ENCODE measurements around the gene APOB. TPM values are rescaled to one million over a fixed set of nuclear protein-coding genes. Genes with fewer than 3 reads are reported as not detected.

Gene APOB
- total RNA-seq, 1 donor = under 0.01 TPM

DNA sequence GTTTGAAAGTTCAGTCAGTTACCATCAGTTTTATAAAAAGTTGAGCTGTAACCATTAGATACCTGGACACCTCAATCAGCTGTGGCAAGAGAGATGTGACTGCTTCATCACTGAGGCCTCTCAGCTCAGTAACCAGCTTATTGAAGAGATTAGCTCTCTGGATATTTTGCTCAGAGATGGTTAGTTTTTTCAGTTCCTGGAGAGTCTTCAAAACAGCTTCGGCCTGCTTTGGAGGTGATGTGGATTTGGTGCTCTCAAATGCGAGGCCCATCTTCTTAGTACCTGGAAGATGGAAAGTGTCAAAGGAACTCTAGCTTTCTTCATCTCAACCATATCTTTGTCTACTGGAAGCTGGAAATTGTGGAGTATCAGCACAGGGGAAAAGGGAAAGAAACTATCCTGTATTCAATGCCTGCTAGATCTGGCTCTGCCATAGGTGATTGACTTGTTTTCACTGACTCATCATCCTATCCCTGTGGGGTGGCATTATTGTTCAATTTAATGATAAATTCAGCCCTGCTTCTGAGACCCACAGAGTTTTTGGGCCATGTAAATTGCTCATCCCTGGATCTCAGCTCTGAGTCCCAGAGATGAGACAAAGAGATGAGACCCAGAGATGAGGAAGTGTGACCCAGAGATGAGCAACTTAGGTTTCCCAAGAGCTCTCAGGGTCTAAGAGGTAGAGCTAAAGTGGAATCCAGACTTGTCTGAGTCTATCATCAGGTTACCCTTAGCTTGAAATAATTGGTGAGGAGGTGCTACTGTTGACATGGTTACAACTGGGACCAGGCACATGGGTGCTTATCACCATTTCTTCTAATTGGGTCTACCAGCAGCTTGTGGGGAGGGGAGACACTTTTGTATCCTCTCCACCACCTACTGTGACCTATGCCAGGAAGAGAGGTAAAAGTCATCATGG is 10.4 kb downstream of the APOB start:
- Histone ChIP-seq H3K27ac (ENCODE audit: low read depth, low read length) (no peak overlapping the region), H3K4me3 (ENCODE audit: insufficient read depth, low read length) (no peak overlapping the region), H3K36me3 (ENCODE audit: insufficient read depth, low read length) (no peaks in the 10 kb centered on the region), H3K4me2 (ENCODE audit: insufficient read depth, low read length) (no peak overlapping the region), H3K27me3 (ENCODE audit: insufficient read depth, low read length) (no peaks in the 10 kb centered on the region), H3K79me2 (ENCODE audit: insufficient read depth, low read length) (no peaks in the 10 kb centered on the region), H2AFZ (ENCODE audit: low read length) (no peak overlapping the region), H3K4me1 (ENCODE audit: insufficient read depth, low read length) (no peaks in the 10 kb centered on the region), H3K9me3 (ENCODE audit: low read depth, low read length) (no peaks in the 10 kb centered on the region), H4K20me1 (ENCODE audit: insufficient read depth, low read length) (no peaks in the 10 kb centered on the region)
- DNase-seq (ENCODE audit: insufficient read length, low spot score, missing footprints) = no peak
- TF ChIP-seq, protein P1, sequence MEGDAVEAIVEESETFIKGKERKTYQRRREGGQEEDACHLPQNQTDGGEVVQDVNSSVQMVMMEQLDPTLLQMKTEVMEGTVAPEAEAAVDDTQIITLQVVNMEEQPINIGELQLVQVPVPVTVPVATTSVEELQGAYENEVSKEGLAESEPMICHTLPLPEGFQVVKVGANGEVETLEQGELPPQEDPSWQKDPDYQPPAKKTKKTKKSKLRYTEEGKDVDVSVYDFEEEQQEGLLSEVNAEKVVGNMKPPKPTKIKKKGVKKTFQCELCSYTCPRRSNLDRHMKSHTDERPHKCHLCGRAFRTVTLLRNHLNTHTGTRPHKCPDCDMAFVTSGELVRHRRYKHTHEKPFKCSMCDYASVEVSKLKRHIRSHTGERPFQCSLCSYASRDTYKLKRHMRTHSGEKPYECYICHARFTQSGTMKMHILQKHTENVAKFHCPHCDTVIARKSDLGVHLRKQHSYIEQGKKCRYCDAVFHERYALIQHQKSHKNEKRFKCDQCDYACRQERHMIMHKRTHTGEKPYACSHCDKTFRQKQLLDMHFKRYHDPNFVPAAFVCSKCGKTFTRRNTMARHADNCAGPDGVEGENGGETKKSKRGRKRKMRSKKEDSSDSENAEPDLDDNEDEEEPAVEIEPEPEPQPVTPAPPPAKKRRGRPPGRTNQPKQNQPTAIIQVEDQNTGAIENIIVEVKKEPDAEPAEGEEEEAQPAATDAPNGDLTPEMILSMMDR (IDR thresholded peaks at IDR 0.05; ENCODE audit: extremely low read depth, low read depth, low read length) = no peak

DNA sequence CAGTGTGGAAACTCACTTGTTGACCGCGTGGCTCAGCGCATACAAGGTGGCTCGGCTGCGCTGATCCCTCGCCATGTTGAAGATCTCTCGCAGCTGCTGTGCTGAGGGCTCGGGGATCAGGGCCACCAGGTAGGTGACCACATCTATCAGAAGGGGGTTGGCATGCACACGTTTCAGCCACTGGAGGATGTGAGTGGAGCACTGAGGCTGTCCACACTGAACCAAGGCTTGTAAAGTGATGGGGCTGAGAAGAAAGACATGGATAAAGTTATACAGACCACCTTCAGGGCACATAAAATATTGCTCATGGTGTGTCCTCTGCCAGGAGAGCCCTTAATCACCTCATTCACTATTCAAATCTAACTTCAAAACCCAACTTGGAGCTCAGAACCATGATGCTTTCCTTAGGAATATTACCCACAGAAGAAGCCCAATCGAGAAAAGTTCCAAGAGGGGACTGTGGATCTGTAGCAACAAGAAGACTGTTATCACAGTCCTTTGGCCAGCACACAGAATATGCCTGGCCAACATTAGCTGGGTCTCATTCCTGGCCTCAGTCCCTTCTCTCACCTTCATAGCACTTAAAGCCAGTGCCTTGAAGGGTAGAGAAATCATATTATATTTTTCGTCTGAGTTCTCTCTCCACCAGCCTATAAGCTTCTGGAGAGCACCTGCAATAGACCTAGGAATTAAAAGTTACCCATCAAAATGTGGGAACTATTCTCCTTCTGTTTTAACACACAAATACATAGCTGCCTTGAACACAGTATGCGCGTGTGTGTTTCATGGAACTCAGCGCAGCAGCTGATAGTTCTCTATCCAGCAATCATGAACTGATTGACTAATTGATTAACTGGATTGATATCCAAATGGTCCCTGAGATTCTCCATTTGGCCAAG is 11.3 kb downstream of the APOB start:
- TF ChIP-seq, protein P1 (IDR thresholded peaks at IDR 0.05; ENCODE audit: extremely low read depth, low read depth, low read length) = no peak
- Histone ChIP-seq H3K4me1 (ENCODE audit: insufficient read depth, low read length) (no peaks in the 10 kb centered on the region), H3K4me2 (ENCODE audit: insufficient read depth, low read length) (no peak overlapping the region), H2AFZ (ENCODE audit: low read length) (no peak overlapping the region), H3K27ac (ENCODE audit: low read depth, low read length) (no peak overlapping the region), H3K36me3 (ENCODE audit: insufficient read depth, low read length) (no peaks in the 10 kb centered on the region), H3K9me3 (ENCODE audit: low read depth, low read length) (no peaks in the 10 kb centered on the region), H4K20me1 (ENCODE audit: insufficient read depth, low read length) (no peaks in the 10 kb centered on the region), H3K4me3 (ENCODE audit: insufficient read depth, low read length) (no peak overlapping the region), H3K79me2 (ENCODE audit: insufficient read depth, low read length) (no peaks in the 10 kb centered on the region), H3K27me3 (ENCODE audit: insufficient read depth, low read length) (no peaks in the 10 kb centered on the region)
- DNase-seq (ENCODE audit: insufficient read length, low spot score, missing footprints) = no peak

DNA sequence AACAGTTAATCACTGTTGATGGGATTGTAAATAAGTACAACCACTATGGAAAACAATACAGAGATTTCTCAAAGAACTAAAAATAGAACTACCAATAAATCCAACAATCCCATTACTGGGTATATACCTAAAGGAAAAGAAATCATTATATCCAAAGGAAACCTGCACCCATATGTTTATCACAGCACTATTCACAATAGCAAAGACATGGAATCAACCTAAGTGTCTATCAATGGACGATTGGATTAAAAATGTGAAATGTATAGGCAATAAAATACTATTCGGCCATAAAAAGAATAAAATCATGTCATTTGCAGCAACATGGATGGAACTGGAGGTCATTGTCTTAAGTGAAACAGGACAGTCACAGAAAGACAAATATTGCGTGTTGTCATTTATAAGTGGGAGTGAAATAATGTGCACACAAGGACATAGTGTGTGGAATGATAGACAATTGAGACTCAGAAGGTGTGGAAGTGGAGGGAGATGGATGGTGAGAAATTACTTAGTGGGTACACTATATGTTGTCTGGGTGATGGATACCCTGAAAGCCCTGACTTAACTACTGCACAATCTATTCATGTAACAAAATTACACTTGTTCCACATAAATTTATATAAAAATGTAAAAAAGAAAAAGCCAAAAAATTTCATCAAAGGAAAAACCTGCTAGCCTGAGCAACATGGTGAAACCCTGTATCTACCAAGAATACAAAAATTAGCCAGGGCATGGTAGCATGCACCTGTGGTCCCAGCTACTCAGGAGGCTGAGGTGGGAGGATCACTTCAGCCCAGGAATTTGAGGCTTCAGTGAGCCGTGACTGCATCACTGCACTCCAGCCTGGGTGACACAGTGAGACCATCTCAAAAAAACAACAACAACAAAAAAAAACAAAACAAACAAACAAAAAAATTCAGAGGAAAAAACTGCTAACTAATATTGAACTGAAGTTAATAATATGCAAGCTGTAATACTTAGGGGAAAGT is 12.6 kb downstream of the APOB start:
- Histone ChIP-seq H3K79me2 (ENCODE audit: insufficient read depth, low read length) (no peaks in the 10 kb centered on the region), H3K4me3 (ENCODE audit: insufficient read depth, low read length) (no peak overlapping the region), H4K20me1 (ENCODE audit: insufficient read depth, low read length) (no peaks in the 10 kb centered on the region), H3K4me1 (ENCODE audit: insufficient read depth, low read length) (no peaks in the 10 kb centered on the region), H3K9me3 (ENCODE audit: low read depth, low read length) (no peaks in the 10 kb centered on the region), H3K27me3 (ENCODE audit: insufficient read depth, low read length) (no peaks in the 10 kb centered on the region), H3K4me2 (ENCODE audit: insufficient read depth, low read length) (no peak overlapping the region), H3K27ac (ENCODE audit: low read depth, low read length) (no peak overlapping the region), H3K36me3 (ENCODE audit: insufficient read depth, low read length) (no peaks in the 10 kb centered on the region), H2AFZ (ENCODE audit: low read length) (no peak overlapping the region)
- DNase-seq (ENCODE audit: insufficient read length, low spot score, missing footprints) = no peak
- TF ChIP-seq, protein P1 (IDR thresholded peaks at IDR 0.05; ENCODE audit: extremely low read depth, low read depth, low read length) = no peak

All from osteoblast (primary cell).